ENCODE measurements around the gene OR8H2. TPM values are rescaled to one million over a fixed set of nuclear protein-coding genes. Genes with fewer than 3 reads are reported as not detected.
"Not testable (repeated sequence)": the region's sequence is repeated elsewhere in the genome, so short reads cannot be mapped to it uniquely, and the experiment has no call there.

Gene OR8H2
- not detected for polyA plus RNA-seq (2013)

DNA sequence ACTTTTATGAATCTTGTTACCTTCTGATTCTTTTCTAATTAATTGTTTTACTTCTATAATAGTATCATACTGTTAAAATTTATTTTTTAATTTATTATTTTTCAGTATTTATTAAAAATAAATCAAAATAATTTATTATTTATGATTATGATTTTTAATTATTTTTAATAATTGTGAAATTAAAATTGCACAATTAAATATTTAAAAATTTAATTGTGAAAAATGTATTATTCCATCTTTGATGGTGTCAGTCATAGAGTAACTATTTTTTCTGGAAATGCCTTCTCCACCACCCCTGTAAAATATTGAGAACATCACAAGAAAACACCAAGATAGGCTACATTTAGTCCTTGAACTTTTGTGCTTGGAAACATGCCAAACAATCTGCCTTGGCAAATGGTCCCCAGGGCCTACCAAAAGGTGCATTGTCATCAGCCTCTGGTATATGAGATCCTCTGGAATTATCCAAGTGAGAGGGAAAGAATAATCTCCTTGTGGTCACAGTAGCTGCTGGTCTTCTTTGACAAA is at the start of gene OR8H2:
Gene OR8H2 (plus strand): TSS at position 478 of the 528 bp plus-strand sequence. CDS start 1,356 bp downstream, outside the sequence.
- Histone ChIP-seq H3K27ac (ENCODE audit: insufficient read depth in 1 of 2, low read depth in 1 of 2, low read length in 2 of 2, poor library complexity in 1 of 2, severe bottlenecking in 2 of 2) (no peak within 1 kb of the TSS), H3K36me3 (ENCODE audit: control insufficient read depth in 4 of 4, insufficient read depth in 4 of 4, low read length in 3 of 4) (no peaks in the 10 kb centered on the region), H3K4me3 (ENCODE audit: control insufficient read depth in 1 of 7, extremely low read depth in 1 of 7, insufficient read depth in 4 of 7, low read depth in 2 of 7, low read length in 6 of 7) (no peak within 1 kb of the TSS), H3K27me3 (replicated peaks in 2 of 5; ENCODE audit: control insufficient read depth in 4 of 5, insufficient read depth in 5 of 5, low read length in 4 of 5) (no peaks in the 10 kb centered on the region), H3K4me1 (ENCODE audit: control extremely low read depth in 1 of 4, control insufficient read depth in 4 of 4, insufficient read depth in 4 of 4, low read length in 3 of 4) (no peaks in the 10 kb centered on the region), H3K9me3 (ENCODE audit: control extremely low read depth in 1 of 5, control insufficient read depth in 4 of 5, insufficient read depth in 2 of 5, low read depth in 1 of 5, low read length in 4 of 5) (peaks cover 0 to 3% (median 0%) of the 10 kb centered on the region in 5 experiments)
- CTCF ChIA-PET = no interaction called here
- POLR2A ChIA-PET = no interaction called here
- DNase-seq = no peak

DNA sequence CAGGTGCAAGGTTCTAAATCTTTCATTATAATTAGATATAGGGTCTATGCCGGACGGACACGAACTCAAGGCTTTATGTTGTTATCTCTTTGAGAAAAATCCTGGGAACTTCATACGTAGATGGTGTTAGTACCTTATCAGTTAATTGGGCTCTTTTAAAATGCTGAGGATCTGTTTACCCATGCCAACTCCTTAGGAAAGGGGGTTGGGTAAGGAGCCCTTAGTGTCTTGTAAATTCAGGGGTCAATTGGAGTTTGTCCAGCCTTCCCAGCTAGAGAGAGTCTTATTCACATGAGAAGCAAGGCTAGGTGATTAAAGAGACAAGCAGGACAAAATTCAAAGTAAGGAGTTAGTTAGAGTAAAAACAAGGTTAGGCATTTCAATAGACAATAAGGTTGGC is 47.1 kb upstream of the OR8H2 start:
- H3K9me3 ChIP-seq (ENCODE audit: control extremely low read depth in 1 of 5, control insufficient read depth in 4 of 5, insufficient read depth in 2 of 5, low read depth in 1 of 5, low read length in 4 of 5); POLR2A ChIA-PET; H3K27ac ChIP-seq (ENCODE audit: insufficient read depth in 1 of 2, low read depth in 1 of 2, low read length in 2 of 2, poor library complexity in 1 of 2, severe bottlenecking in 2 of 2); H3K4me1 ChIP-seq (ENCODE audit: control extremely low read depth in 1 of 4, control insufficient read depth in 4 of 4, insufficient read depth in 4 of 4, low read length in 3 of 4); H3K27me3 ChIP-seq (replicated peaks in 2 of 5; ENCODE audit: control insufficient read depth in 4 of 5, insufficient read depth in 5 of 5, low read length in 4 of 5); DNase-seq; H3K36me3 ChIP-seq (ENCODE audit: control insufficient read depth in 4 of 4, insufficient read depth in 4 of 4, low read length in 3 of 4); H3K4me3 ChIP-seq (ENCODE audit: control insufficient read depth in 1 of 7, extremely low read depth in 1 of 7, insufficient read depth in 4 of 7, low read depth in 2 of 7, low read length in 6 of 7); CTCF ChIA-PET: not testable (repeated sequence)
- WGBS (ENCODE audit: insufficient coverage) = 29% methylated on average over 4 of the region's 4 CpGs

DNA sequence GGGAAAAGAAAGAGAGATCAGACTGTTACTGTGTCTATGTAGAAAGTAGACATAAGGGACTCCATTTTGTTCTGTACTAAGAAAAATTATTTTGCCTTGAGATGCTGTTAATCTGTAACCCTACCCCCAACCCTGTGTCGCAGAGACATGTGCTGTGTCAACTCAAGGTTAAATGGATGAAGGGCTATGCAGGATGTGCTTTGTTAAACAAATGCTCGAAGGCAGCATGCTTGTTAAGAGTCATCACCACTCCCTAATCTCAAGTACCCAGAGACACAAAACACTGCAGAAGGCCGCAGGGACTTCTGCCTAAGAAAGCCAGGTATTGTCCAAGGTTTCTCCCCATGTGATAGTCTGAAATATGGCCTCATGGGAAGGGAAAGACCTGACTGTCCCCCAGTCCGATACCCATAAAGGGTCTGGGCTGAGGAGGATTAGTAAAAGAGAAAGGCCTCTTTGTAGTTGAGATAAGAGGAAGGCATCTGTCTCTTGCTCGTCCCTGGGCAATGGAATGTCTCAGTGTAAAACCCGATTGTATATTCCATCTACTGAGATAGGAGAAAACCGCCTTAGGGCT is 45.7 kb upstream of the OR8H2 start:
- H3K36me3 ChIP-seq (ENCODE audit: control insufficient read depth in 4 of 4, insufficient read depth in 4 of 4, low read length in 3 of 4); H3K27ac ChIP-seq (ENCODE audit: insufficient read depth in 1 of 2, low read depth in 1 of 2, low read length in 2 of 2, poor library complexity in 1 of 2, severe bottlenecking in 2 of 2); H3K4me3 ChIP-seq (ENCODE audit: control insufficient read depth in 1 of 7, extremely low read depth in 1 of 7, insufficient read depth in 4 of 7, low read depth in 2 of 7, low read length in 6 of 7); H3K4me1 ChIP-seq (ENCODE audit: control extremely low read depth in 1 of 4, control insufficient read depth in 4 of 4, insufficient read depth in 4 of 4, low read length in 3 of 4); DNase-seq; H3K27me3 ChIP-seq (replicated peaks in 2 of 5; ENCODE audit: control insufficient read depth in 4 of 5, insufficient read depth in 5 of 5, low read length in 4 of 5); H3K9me3 ChIP-seq (ENCODE audit: control extremely low read depth in 1 of 5, control insufficient read depth in 4 of 5, insufficient read depth in 2 of 5, low read depth in 1 of 5, low read length in 4 of 5); CTCF ChIA-PET; POLR2A ChIA-PET: not testable (repeated sequence)
- no CpG with 5 or more reads among the region's 7 CpGs for WGBS (ENCODE audit: insufficient coverage)

DNA sequence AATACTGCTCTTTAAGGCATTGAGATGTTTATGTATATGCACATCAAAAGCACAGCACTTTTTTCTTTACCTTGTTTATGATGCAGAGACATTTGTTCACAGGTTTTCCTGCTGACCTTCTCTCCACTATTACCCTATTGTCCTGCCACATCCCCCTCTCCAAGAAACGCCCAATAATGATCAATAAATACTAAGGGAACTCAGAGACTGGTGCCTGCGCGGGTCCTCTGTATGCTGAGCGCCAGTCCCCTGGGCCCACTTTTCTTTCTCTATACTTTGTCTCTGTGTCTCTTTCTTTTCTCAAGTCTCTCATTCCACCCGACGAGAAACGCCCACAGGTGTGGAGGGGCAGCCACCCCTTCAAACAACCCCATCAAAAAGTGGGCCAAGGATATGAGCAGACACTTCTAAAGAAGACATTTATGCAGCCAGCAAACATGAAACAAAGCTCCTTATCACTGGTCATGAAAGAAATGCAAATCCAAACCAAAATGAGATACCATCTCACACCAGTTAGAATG is 45.2 kb upstream of the OR8H2 start:
- 92% methylated on average over 6 of the region's 7 CpGs for WGBS (ENCODE audit: insufficient coverage)
- POLR2A ChIA-PET; H3K27me3 ChIP-seq (replicated peaks in 2 of 5; ENCODE audit: control insufficient read depth in 4 of 5, insufficient read depth in 5 of 5, low read length in 4 of 5); CTCF ChIA-PET; H3K9me3 ChIP-seq (ENCODE audit: control extremely low read depth in 1 of 5, control insufficient read depth in 4 of 5, insufficient read depth in 2 of 5, low read depth in 1 of 5, low read length in 4 of 5); H3K36me3 ChIP-seq (ENCODE audit: control insufficient read depth in 4 of 4, insufficient read depth in 4 of 4, low read length in 3 of 4); DNase-seq; H3K27ac ChIP-seq (ENCODE audit: insufficient read depth in 1 of 2, low read depth in 1 of 2, low read length in 2 of 2, poor library complexity in 1 of 2, severe bottlenecking in 2 of 2); H3K4me1 ChIP-seq (ENCODE audit: control extremely low read depth in 1 of 4, control insufficient read depth in 4 of 4, insufficient read depth in 4 of 4, low read length in 3 of 4); H3K4me3 ChIP-seq (ENCODE audit: control insufficient read depth in 1 of 7, extremely low read depth in 1 of 7, insufficient read depth in 4 of 7, low read depth in 2 of 7, low read length in 6 of 7): not testable (repeated sequence)

DNA sequence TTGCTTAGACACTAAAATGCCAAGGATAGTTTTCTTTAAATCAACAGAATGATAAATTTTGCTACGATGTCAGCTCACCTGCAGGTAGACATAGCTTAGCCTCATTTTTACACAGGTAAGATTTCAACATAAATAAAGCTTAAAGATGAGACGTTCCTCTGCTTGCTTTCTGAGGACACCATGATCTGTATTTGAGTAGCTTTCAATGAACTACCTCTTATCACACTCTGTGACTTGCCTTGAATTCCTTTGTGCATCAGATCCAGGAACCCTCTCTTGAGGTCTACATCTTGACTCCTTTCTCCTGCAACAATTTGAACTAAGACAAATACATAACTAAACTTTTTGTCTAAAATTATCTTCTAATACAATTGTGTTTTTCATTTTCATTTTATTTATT is 36.5 kb upstream of the OR8H2 start:
- WGBS (ENCODE audit: insufficient coverage) = 100% methylated on average over 1 of the region's 2 CpGs
- Histone ChIP-seq H3K27ac (ENCODE audit: insufficient read depth in 1 of 2, low read depth in 1 of 2, low read length in 2 of 2, poor library complexity in 1 of 2, severe bottlenecking in 2 of 2) (no peak overlapping the region), H3K4me3 (ENCODE audit: control insufficient read depth in 1 of 7, extremely low read depth in 1 of 7, insufficient read depth in 4 of 7, low read depth in 2 of 7, low read length in 6 of 7) (no peak overlapping the region), H3K36me3 (ENCODE audit: control insufficient read depth in 4 of 4, insufficient read depth in 4 of 4, low read length in 3 of 4) (no peaks in the 10 kb centered on the region), H3K4me1 (ENCODE audit: control extremely low read depth in 1 of 4, control insufficient read depth in 4 of 4, insufficient read depth in 4 of 4, low read length in 3 of 4) (no peaks in the 10 kb centered on the region), H3K27me3 (replicated peaks in 2 of 5; ENCODE audit: control insufficient read depth in 4 of 5, insufficient read depth in 5 of 5, low read length in 4 of 5) (no peaks in the 10 kb centered on the region), H3K9me3 (ENCODE audit: control extremely low read depth in 1 of 5, control insufficient read depth in 4 of 5, insufficient read depth in 2 of 5, low read depth in 1 of 5, low read length in 4 of 5) (no peaks in the 10 kb centered on the region)
- ChIA-PET POLR2A (no interaction called here), CTCF (no interaction called here)
- DNase-seq = no peak

DNA sequence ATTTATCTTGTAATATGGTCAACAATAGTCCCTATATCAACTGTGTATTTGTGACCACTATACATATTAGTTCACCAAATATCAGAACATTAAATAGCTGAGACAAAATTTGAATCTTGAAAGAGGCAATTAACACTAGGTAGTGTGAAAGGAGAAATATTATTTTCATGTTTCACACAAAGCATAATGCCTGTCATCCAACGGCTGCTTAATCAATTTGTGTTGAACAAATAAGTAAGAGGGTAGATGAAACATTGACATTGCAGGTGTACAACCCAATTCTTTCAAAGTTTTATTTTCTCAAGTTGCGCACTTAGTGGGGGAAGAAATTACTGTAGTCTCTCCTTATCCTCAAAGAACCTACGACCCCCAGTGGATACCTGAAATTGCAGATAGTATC is 13.8 kb upstream of the OR8H2 start:
- H3K9me3 ChIP-seq (ENCODE audit: control extremely low read depth in 1 of 5, control insufficient read depth in 4 of 5, insufficient read depth in 2 of 5, low read depth in 1 of 5, low read length in 4 of 5) = no peaks in the 10 kb centered on the region
- WGBS (ENCODE audit: insufficient coverage) = no CpG with 5 or more reads among the region's 3 CpGs
- H3K36me3 ChIP-seq (ENCODE audit: control insufficient read depth in 4 of 4, insufficient read depth in 4 of 4, low read length in 3 of 4) = no peaks in the 10 kb centered on the region
- no peaks in the 10 kb centered on the region for H3K4me1 ChIP-seq (ENCODE audit: control extremely low read depth in 1 of 4, control insufficient read depth in 4 of 4, insufficient read depth in 4 of 4, low read length in 3 of 4)
- CTCF ChIA-PET = no interaction called here
- no peak for DNase-seq
- no peaks in the 10 kb centered on the region for H3K27me3 ChIP-seq (replicated peaks in 2 of 5; ENCODE audit: control insufficient read depth in 4 of 5, insufficient read depth in 5 of 5, low read length in 4 of 5)
- H3K4me3 ChIP-seq (ENCODE audit: control insufficient read depth in 1 of 7, extremely low read depth in 1 of 7, insufficient read depth in 4 of 7, low read depth in 2 of 7, low read length in 6 of 7) = no peak overlapping the region
- no peak overlapping the region for H3K27ac ChIP-seq (ENCODE audit: insufficient read depth in 1 of 2, low read depth in 1 of 2, low read length in 2 of 2, poor library complexity in 1 of 2, severe bottlenecking in 2 of 2)
- POLR2A ChIA-PET = no interaction called here

- Histone ChIP-seq H3K27ac (ENCODE audit: insufficient read depth in 1 of 2, low read depth in 1 of 2, low read length in 2 of 2, poor library complexity in 1 of 2, severe bottlenecking in 2 of 2) (no peak within 1 kb of the TSS), H3K4me1 (ENCODE audit: control extremely low read depth in 1 of 4, control insufficient read depth in 4 of 4, insufficient read depth in 4 of 4, low read length in 3 of 4) (no peaks in the 10 kb centered on the region), H3K27me3 (replicated peaks in 2 of 5; ENCODE audit: control insufficient read depth in 4 of 5, insufficient read depth in 5 of 5, low read length in 4 of 5) (no peaks in the 10 kb centered on the region), H3K36me3 (ENCODE audit: control insufficient read depth in 4 of 4, insufficient read depth in 4 of 4, low read length in 3 of 4) (no peaks in the 10 kb centered on the region), H3K4me3 (ENCODE audit: control insufficient read depth in 1 of 7, extremely low read depth in 1 of 7, insufficient read depth in 4 of 7, low read depth in 2 of 7, low read length in 6 of 7) (no peak within 1 kb of the TSS), H3K9me3 (ENCODE audit: control extremely low read depth in 1 of 5, control insufficient read depth in 4 of 5, insufficient read depth in 2 of 5, low read depth in 1 of 5, low read length in 4 of 5) (no peaks in the 10 kb centered on the region)
- ChIA-PET POLR2A (no interaction called here), CTCF (no interaction called here)
- DNase-seq = no peak
- 93% methylated on average over 1 of the region's 3 CpGs for WGBS (ENCODE audit: insufficient coverage)
Measured at GRCh38 chr11:56093008-56093407, 10.5 kb upstream of the OR8H2 start, which contains the start of gene OR8I2. Gene OR8I2 (plus strand): TSS chr11:56093308. CDS start chr11:56093308, 0 bp downstream.

All from common myeloid progenitor, CD34-positive (primary cell).